HEK293T (cell line): ENCODE data around the gene NMD3.

Source experiments
- ARNT ChIP-seq: fragments of 450-650 bp; IDR thresholded peaks from 2 replicates; pipeline ENCODE4 v1.6.1; 2017; ENCODE audit warnings: mild to moderate bottlenecking
- BHLHE40 ChIP-seq: fragments of 450-650 bp; IDR thresholded peaks from 2 replicates; pipeline ENCODE4 v1.6.1; 2016; ENCODE audit warnings: mild to moderate bottlenecking, moderate library complexity, borderline replicate concordance
- CTBP1 ChIP-seq: fragments of 450-650 bp; IDR thresholded peaks from 2 replicates; pipeline ENCODE4 v1.6.1; 2016; ENCODE audit warnings: borderline replicate concordance
- ELF4 ChIP-seq: fragments of 450-650 bp; IDR thresholded peaks from 2 replicates; pipeline ENCODE4 v1.6.1; 2017; ENCODE audit warnings: antibody characterized with exemption
- FOXK2 ChIP-seq: fragments of 450-650 bp; IDR thresholded peaks from 2 replicates; pipeline ENCODE4 v1.6.1; 2016; ENCODE audit warnings: mild to moderate bottlenecking
- FOXM1 ChIP-seq: fragments of 450-650 bp; IDR thresholded peaks from 2 replicates; pipeline ENCODE4 v1.6.1; 2017; ENCODE audit warnings: mild to moderate bottlenecking, borderline replicate concordance
- HDGF ChIP-seq: fragments of 450-650 bp; IDR thresholded peaks from 2 replicates; pipeline ENCODE4 v1.6.1; 2017; ENCODE audit warnings: antibody characterized with exemption, borderline replicate concordance
- L3MBTL2 ChIP-seq: fragments of 450-650 bp; conservative IDR thresholded peaks from 2 replicates; pipeline ENCODE4 v1.6.1; 2016; ENCODE audit warnings: mild to moderate bottlenecking
- SP1 ChIP-seq: fragments of 450-650 bp; IDR thresholded peaks from 2 replicates; pipeline ENCODE4 v1.6.1; 2017
- SUZ12 ChIP-seq: fragments of 450-650 bp; IDR thresholded peaks from 2 replicates; pipeline ENCODE4 v1.6.1; 2016; ENCODE audit warnings: mild to moderate bottlenecking
- TARDBP ChIP-seq: fragments of 450-650 bp; IDR thresholded peaks from 2 replicates; pipeline ENCODE4 v1.6.1; 2016
- ZNF384 ChIP-seq: fragments of 450-650 bp; IDR thresholded peaks from 2 replicates; pipeline ENCODE4 v1.6.1; 2016
- TF ChIP-seq, protein P1 (sequence below): fragments of 450-650 bp; IDR thresholded peaks from 2 replicates; pipeline ENCODE4 v1.6.1; 2016

- TF ChIP-seq ARNT (no peak), FOXK2 (no peak), SP1 (no peak), TARDBP (no peak), L3MBTL2 (no peak), SUZ12 (no peak), HDGF (no peak), ELF4 (no peak), FOXM1 (no peak), BHLHE40 (no peak), ZNF384 (no peak), CTBP1 (no peak)
- TF ChIP-seq, protein P1, sequence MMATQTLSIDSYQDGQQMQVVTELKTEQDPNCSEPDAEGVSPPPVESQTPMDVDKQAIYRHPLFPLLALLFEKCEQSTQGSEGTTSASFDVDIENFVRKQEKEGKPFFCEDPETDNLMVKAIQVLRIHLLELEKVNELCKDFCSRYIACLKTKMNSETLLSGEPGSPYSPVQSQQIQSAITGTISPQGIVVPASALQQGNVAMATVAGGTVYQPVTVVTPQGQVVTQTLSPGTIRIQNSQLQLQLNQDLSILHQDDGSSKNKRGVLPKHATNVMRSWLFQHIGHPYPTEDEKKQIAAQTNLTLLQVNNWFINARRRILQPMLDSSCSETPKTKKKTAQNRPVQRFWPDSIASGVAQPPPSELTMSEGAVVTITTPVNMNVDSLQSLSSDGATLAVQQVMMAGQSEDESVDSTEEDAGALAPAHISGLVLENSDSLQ: no peak
Measured at GRCh38 chr3:161187046-161187445, 34.1 kb upstream of the NMD3 start.
